Hematopoietic multipotent progenitor cell treated with erythropoietin and hydrocortisone succinate and interleukin-3 and kit ligand, for 6 days (in vitro differentiated cells): ENCODE data around the gene GABARAP.

Source experiments
- DNase-seq: peaks from one replicate; pipeline ENCODE4 v3.0.0-alpha.2; 2015

Gene GABARAP

DNA sequence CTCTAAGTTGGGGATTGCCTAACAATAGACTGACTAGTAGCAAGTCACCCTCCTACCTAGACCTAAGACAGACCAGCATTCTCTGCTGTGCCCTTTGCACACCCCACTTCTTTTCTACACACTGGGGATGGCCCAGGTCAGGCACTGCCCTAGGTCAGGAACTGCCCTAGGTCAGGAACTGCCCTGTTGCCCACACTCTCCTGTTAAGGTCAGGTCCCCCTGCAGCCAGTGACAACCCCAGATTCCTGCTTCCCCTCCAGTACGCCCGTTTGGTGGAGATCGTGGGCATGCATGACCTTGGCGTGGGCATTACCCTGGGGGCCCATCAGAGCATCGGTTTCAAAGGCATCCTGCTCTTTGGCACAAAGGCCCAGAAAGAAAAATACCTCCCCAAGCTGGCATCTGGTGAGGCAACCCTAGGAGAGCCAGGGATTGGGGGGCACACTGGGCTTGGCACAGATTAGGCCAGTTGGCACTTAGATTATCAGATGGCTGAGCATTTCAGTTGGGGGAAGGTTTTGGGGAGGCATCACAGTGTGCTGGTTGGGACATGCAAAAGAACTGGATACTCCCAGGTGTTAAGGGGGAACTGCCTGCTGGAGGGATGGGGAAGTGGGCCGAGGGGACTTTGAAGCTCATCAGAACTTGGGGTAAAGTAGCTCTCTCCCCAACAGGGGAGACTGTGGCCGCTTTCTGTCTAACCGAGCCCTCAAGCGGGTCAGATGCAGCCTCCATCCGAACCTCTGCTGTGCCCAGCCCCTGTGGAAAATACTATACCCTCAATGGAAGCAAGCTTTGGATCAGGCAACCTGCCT lies 20.8 kb downstream of the GABARAP start:
- no peak for DNase-seq

DNA sequence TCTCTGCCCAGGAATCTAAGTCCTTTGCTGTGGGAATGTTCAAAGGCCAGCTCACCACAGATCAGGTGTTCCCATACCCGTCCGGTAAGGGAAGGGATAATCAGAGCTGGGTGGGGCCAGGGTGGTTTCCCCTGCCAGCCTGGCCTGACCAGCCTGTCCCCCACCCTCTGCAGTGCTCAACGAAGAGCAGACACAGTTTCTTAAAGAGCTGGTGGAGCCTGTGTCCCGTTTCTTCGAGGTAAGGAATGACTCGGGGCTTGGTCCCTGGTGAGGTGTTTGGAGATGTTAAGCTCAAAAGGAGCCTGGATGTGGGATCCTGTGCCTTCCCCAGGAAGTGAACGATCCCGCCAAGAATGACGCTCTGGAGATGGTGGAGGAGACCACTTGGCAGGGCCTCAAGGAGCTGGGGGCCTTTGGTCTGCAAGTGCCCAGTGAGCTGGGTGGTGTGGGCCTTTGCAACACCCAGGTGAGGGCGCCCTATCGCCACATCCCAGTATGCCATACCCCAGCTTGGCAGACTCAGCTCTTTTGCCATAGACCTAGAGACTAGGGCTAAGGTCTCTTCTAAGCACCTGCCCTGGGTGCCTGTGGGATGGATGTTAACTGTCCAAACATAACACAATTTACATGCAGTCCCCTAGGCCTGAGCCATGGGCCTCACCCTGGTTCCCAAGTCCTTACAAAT lies 21.5 kb downstream of the GABARAP start:
- peak; percentile 90 for DNase-seq

DNA sequence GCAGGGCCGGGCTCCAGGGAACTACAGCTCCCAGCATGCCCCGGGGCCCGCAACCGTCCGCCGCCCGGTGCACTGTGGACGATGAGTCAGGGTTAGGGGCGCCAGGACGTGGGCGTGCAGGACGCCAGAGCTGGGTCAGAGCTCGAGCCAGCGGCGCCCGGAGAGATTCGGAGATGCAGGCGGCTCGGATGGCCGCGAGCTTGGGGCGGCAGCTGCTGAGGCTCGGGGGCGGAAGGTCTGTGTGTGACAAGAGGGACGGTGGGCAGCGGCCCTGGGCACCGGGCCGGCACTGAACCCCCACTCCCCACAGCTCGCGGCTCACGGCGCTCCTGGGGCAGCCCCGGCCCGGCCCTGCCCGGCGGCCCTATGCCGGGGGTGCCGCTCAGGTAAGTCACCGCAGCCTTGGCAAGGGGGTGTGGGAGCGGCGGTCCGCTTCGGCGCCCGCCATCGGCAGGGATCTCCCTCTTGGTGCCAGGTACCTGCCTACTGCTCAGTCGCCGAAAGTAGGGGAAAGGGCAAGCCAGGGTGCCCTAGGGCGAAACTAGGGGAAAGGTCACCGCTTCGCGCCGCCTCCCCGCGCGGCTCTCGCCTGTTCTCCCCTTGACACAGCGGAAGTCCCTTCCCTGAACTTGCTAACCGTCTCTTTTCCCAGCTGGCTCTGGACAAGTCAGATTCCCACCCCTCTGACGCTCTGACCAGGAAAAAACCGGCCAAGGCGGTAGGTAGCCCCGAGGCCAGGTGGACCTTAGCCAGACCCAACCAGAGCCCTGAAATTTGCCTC lies 22.2 kb downstream of the GABARAP start, which contains the start of the genes ACADVL and DLG4:
ACADVL (plus strand) TSS at position 127 of the 781 bp plus-strand sequence; CDS start at position 174, 47 bp downstream.
DLG4 (minus strand) TSS at position 25 of the 781 bp plus-strand sequence.
- DNase-seq, result peak; percentile 92

DNA sequence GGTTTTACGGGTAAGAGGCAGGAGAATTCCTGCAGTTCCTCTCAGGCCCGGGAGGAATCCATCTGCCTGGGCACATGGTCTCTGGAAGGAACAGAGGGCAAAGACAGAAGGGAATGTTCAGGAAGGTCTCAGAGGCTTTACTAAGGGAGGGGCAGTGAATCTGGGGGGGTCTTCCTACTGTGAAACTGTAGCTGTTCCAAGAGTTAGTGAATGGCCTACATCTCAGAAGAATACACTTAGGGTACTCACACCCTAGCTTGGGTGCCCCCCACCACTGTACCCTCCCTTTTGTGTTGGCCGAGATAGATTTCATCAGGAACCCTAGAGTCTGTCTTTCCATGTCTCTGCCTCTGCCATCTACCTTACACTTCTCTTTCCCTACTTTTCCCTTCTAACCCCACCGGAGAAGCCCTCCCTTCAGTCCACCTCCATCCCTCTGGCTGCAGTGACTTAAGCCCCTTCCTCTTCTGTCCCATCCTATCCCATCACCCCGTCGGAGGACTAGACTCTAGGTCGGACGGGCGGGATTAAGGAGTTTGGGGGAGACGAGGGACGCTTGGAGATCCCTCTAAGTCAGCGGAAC lies 22.9 kb downstream of the GABARAP start:
- DNase-seq, result no peak

DNA sequence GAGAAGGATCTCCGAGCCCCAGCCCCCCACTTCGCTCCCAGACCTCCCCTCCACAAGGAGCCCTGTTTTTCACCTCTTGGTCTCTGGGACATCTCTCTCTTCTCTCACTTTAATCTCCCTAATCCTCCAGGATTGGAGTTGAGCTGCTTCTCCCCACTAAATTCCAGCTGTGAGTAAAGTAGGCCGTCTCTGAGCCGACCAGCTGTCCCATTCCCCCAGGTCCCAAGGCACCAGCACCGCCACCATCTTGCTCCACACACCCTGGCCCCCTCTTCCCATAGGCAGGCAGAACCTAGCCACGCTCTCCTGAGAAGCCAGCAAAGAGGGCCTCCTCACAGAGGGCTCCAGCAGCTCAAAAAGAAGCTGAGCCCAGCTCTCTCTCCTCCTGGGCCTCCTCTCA lies 23.5 kb downstream of the GABARAP start:
- DNase-seq, result no peak

DNA sequence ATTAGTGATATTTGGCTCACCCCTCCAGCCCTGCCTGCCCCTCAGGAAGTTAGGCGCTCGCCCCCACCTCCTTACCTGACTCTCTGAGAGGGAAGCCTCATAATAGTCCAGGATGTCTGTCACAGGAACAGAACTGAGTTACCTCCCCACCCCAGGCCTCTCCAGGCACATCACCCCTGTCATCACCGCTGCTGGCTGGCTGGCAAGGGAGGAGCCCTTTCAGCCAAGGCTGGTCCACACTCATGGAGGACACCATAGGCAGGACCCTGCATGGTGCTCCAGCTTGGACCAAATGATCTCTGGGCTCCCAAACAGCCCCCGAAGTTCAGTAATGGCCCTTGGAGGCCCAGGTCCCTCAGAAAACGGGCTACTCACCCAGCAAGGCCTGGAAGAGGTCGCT lies 24.1 kb downstream of the GABARAP start:
- DNase-seq, result peak; percentile 30

DNA sequence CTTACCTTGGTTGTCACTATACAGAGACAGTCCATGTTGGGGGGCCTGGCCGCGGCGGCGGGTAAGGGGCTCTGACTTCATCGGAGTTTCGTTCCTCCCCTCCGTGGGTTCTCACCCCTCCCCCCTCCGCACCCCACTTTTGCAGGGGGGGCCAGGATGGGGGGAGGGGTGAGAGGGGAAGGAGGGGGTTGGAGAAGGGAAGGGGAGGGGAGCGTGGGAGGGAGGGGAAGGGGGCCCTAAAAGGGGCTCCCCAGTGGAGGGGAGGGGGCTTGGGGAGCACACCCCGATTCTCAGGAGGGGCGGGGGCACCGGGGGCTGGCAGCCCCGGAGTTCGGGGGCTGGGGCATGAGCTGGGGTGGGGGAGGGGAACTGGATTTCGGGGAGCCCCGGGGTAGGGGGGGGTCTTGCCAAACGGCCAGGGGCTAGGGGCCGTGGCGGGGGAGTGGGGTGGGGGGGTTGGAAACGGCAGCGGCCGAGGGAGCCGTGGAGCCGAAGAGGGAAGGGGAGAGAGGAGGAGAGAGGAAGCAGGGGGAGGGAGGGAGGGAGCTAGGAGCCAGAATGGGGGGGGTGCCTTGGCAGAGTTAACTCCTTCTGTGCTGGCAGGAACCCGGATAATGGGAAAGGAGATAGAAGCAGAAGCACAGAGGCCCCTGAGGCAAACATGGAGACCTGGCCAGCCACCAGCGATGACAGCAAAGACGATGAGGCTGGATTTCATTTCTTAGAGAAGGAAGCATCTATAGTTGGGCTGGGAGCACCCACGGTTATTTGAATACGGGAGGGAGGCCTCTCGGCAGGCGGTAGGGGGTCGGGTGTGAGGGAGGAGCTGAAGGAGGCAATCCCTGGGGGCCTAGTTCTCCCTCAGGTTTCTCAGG lies 24.9 kb downstream of the GABARAP start:
- DNase-seq, result peak; percentile 86

DNA sequence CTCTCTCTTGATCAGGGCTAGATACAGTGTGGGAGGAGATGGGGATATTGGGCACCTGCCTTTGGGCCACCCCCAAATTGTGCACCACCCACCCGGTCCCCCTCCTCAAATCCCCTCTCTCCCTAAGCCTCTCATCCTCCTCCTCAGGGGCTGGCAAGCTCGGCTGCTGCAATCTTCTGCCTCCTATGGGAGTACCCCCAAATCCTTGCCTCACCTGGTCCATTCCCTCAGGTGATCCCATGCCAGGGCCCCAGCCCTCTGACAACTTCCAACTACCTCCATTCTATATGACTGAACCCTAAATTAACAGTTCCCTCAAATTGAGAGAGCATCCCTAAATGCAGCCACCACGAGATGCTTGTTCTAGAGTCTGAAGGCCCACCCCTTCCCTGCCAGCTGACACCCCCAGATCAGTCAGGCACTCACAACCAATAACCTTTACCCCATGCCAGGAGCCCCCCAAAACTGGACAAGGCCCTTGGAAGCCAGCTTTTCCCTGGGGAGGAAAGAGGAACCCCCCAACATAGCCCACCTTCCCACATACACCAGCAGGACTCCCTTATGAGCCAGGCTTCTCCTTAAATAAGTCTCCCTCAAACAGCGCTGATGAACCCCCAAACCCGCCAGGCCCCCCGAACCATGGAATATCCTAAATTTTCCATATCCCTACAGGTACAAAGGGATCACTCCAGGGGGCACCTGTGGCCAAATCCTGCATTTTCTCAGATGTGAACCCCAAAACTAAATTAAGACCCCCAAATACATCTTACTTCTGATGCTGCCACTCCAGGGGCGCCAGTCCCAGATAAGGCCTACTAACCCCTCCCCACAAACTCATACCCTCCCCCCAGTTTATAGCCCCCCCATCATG lies 25.8 kb downstream of the GABARAP start:
- DNase-seq, result peak; percentile 41

DNA sequence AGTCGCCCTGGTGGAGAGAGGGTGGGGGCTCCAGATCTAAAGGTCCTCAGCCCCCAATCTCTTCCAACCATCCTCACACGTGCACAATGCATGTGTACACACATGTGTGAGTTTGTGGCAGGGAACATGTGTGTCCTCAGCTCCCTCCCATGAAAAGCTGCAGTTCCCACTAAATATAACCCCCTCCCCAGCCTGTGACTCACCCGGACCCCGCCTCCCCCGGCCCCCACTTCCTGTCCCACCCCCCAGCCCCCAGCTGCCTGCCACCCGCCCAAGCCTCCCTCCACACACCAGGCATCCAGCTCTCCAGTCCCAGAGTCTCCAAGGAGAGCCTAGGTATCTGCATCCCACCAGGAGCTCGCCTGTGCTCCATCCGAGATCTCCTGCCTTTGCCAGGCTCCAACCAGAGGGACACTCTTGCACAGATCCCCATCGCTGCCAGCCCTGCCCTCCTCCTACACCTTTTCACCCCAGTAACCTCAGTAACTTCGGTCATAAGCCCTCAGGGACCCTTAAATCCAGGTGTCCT lies 26.5 kb downstream of the GABARAP start:
- DNase-seq, result peak; percentile 26

DNA sequence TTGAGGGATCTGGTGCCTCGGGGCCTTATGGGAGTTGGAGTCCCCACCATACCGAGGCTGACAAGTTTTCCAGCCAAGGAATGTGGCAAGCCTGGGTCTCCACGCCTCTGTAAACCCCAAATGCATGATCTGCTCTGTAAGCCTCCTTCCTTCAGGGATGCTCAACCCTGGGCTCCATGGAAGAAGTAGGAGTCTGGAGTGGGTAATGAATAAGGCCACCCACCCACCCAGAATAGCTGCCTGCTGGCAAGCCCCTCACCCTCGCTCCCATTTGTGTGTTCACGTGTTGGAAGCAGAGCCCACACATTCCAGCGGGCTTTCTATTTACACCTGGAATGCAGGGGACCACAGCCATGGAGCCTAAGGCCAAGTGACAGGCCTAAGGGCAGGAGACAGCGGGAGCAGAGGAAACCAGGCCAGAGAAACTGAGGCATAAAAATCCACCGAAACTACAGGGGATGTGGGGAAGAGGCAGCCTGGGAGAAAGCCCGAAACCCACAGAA lies 27.1 kb downstream of the GABARAP start:
- DNase-seq, result no peak

DNA sequence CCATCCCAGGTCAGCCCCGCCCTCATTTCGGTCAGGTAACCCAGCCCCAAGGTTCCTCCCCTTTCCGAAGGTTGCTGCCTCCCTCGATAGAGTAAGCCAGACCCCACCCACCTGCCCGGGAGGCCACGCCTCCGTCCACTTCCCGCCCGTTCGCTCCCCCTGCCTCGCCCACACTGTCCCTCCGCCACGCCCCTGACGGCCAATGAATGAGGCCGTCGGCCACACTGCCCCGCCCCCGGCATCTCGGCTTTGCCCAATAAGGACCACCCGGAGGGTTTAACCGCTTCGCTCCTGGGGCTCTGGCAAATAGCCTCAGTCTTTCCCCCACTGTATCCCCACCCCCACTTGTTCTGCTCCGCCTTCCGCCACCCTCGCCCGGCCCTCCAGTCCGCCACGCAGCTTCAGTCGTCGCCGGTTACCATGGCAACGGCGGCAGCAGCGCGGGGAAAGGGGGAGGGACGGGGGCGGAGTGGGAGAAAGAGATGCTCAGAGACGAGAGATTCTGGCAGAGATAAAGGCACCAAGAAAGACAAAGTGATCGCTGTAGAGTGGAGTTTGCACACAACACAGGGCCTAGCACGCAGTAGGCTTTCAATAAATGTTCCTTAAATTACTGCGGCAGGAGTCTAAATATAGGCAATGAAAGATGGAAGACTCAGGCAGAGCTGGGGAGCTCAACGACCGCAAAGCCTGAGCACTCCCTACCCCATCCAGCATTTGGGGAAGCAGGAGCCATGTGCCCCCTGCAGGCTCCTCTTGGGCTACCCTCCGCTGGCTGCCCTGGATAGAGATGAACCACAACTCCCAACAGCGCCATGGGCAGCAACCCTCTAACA lies 27.7 kb downstream of the GABARAP start:
- peak; percentile 99 for DNase-seq

DNA sequence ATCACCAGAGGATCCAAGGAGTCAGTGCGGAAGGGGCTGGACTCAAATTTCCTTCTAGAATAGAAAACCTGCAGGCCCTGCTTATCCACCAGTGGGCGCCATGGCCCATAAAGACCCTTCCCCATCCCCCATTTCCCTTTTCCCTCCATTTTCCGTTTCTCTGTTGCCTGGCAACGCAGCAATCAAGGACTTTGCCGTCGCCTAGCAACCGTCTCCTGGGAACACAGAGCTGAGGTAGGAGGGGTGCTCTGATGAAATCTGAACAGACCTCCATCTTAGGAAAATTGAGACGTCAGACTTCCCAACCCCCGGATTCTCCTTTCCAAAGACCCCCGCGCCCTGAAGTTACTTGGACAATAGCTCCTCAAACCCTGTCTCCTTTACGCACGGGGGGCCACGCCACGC lies 28.4 kb downstream of the GABARAP start:
- DNase-seq, result peak; percentile 86

DNA sequence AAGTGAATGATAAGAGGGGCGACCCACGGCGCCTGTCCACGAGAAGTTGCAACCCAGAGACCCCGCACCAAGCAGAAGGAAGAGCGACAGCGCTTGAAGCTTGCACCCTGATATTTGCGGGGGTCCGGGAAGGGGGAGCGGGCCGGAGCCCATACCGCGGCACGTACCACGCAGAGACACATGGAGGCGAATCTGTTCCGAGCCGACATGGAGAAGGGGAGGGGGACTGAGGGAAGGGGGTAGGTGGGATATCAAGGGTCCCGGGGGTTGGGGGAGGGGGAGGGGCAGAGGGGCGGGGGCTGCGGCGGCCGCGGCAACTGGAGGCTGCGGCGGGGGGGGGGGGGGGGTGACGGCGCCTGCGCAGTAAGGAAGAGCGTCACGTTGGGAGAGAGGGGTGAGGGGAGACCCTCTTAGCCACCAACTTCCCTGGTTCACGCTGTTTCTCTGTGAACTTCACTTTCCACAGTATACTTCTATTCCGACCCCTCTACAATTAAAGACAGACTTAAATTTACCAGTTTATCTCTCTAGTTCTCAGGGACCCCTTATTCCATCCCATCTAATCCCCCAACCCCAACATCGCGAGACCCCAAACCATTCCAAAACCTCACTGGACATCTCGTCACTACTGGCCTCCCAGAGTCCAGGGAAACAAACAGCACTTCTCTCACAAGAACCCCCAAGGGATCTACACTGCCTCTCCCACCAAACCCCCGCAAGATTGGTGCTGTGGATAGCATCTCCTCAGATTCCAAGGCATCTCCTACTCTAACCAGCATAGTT lies 30.6 kb downstream of the GABARAP start:
- DNase-seq, result no peak

DNA sequence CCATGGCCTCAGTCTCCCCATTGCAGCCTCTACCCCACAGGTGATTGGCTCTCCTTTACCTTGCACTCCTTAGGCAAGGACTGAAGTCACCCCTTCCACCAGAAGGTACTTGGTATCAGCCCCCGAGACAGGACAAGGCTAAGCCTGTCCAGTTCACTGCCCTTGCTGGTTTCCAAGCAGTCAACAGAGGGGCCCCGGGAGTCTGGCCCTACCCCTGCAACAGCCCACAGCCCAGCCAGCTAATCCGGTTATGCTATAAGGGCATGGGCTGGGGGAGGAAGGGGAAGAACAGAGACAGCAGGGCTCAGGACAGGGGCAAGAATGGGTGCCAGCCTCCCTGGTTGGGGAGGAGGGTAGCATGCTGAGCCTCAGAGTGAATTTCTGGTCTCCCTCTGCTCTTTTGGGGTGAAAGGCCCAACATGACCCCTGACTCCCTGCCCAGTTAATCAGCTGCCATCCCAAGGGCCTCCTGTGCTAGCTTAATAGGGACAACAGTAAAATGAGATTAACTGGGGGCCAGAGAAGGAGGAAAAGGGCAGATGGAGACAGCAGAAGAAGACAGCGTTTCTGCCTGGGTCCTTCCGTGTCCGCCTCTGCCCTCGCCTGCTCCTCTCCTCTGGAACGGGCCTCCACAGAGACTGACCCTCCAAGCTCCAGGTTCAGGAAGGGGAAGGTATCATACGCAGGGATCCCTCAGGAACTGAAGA lies 33.3 kb downstream of the GABARAP start:
- DNase-seq, result no peak

DNA sequence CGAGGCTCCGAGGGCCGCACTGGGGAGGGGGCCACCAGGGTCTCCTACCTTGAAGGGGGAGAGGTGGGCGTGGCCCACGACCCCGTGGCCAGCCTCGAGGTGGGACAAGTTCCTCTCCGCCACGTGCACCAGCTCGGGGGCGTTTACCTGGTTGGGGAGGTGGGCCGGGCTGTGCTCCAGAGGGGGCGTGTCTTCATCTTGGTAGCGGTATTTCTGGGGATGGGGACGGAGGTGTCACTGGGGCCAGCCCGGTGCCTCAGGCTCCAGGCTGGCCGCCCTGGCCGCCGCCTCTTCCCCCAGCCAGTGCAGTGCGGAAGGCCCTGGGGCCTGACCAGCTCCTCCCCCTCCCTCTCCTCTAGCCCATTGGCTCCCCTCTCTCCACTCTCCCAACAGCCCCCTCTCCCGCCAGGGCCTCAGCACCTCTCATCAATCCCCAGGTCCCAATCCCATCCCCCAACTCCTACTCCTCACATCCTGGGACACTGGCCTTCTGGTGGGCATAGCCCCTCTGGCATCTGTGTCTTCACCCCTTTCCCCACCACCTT lies 34.1 kb downstream of the GABARAP start:
- DNase-seq, result no peak

DNA sequence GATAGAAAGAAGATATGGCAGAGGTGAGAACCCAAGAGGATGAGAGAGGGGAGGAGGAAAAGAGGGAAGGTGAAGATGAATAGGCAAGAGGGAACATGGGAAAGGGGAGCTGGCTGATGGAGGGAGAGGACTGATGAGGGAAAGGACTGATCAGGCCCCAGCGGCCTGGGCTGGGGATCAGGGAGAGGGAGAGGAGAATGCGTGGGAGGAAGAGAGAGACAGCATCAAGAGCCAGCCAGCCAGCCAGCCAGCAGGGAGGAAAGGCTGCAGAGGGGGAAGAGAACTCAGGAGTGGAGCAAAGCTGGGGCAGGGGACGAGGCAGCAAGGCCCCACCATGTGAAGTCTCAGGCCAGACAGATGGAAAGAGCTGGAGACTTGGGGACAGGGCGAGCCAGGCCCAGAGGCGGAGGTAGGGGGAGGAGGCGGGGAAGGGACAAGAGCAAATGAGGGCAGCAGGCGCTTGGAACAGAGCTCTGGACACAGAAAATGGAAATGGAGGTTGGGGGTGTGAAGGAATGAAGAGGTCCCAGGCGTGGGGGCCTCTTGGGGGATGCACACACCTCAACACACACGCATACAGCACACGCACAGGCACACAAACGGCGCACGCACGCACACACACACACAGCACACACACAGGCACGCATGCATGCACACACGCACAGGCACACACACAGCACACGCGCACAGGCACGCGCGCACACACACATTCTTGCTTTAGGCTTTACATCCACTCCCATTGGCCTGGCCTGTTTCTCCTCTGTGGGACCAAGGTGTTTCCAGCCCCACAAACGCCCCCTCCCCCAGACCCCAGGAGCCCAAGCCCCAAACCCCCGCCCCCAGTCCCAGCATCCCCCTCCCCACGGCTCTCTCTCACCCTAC lies 34.9 kb downstream of the GABARAP start:
- no peak for DNase-seq

DNA sequence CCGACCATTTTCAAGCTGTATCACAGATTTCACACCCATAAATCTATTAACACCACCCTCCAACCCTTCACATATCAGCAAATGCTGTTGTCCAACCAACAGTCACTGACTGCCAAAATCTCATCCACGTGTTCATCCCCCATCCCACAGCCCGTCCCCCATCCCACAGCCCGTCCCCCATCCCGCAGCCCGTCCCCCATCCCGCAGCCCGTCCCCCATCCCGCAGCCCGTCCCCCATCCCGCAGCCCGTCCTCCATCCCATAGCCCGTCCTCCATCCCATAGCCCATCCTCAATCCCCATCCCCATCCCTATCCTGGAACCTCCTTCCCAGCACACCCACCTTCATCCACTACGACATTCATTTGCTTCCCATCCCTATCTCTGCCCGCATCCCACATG lies 36.7 kb downstream of the GABARAP start:
- no peak for DNase-seq
